Endothelial cell of umbilical vein (primary cell): ENCODE data around the gene TNFAIP8. TPM values are rescaled to one million over a fixed set of nuclear protein-coding genes. Genes with fewer than 3 reads are reported as not detected.

ENCODE experiments used
- BruUV-seq: library from RNA; stranded (reverse); fragments of 400-500 nt; replicated peaks from 2 replicates; lab custom pipeline; 2021; lab: Mats Ljungman, UMichigan
- CTCF ChIA-PET: fragments of 300-600, 350-600 bp; sonication (Branson Sonifier 250); formaldehyde crosslinking; loops from one replicate; lab custom pipeline; 2021; ENCODE audit warnings: antibody characterized with exemption, inconsistent platforms; lab: Charles Lee
- POLR2A ChIA-PET: fragments of 300-600, 350-600 bp; sonication (Branson Sonifier 250); formaldehyde crosslinking; loops from one replicate; lab custom pipeline; 2021; ENCODE audit warnings: antibody characterized with exemption, inconsistent platforms; lab: Charles Lee
- DNase-seq: peaks from one replicate; pipeline ENCODE4 v3.0.0-alpha.2; 2011; ENCODE audit warnings: low read depth, low spot score
- FAIRE-seq: peaks from 2 replicates; lab custom pipeline; 2011; peaks lifted over from hg19 to GRCh38; lab: Jason Lieb, UNC
- H2AFZ ChIP-seq: 2 replicates; pipeline ENCODE4 v1.6.0; 2012; ENCODE audit warnings: low read depth, low read length, control low read depth, inconsistent platforms
- H3K27ac ChIP-seq: 2 replicates; pipeline ENCODE4 v1.5.1; 2011; ENCODE audit warnings: low read depth, mild to moderate bottlenecking, control low read depth, low read length, moderate library complexity; ENCODE audit not compliant: insufficient read depth
- H3K27me3 ChIP-seq, 2 experiments: 2 replicates each; pipeline versions ENCODE4 v1.6.0 to v1.6.1; 2011; ENCODE audit warnings: low read length in 2 of 2, mixed read lengths in 1 of 2; ENCODE audit not compliant: control insufficient read depth in 2 of 2, insufficient read depth in 2 of 2
- H3K36me3 ChIP-seq, 2 experiments: 2 replicates in 1 of 2; 3 replicates in 1 of 2; pipeline ENCODE4 v1.5.1; 2011; ENCODE audit warnings: low read length in 2 of 2, mild to moderate bottlenecking in 1 of 2, moderate library complexity in 1 of 2; ENCODE audit not compliant: control insufficient read depth in 2 of 2, insufficient read depth in 2 of 2; ENCODE audit errors: extremely low read depth in 1 of 2
- H3K4me1 ChIP-seq: 3 replicates; pipeline ENCODE4 v1.5.1; 2011; ENCODE audit warnings: mild to moderate bottlenecking, low read length; ENCODE audit not compliant: control insufficient read depth, insufficient read depth; ENCODE audit errors: extremely low read depth
- H3K4me2 ChIP-seq: 2 replicates; pipeline ENCODE4 v1.6.1; 2011; ENCODE audit warnings: low read length, control low read depth, mixed read lengths; ENCODE audit not compliant: insufficient read depth
- H3K4me3 ChIP-seq, 3 experiments: fragments of 200-600 bp in 1 of 3; sonication (generic), shearing (Covaris generic) in 1 of 3; replicated peaks in 1 of 3; 2 replicates each; pipeline ENCODE4 v1.5.1; 2011 to 2016; ENCODE audit warnings: control low read depth in 3 of 3, low read length in 3 of 3, mild to moderate bottlenecking in 2 of 3, inconsistent platforms in 1 of 3, low read depth in 1 of 3, moderate library complexity in 1 of 3; ENCODE audit not compliant: insufficient read depth in 1 of 3
- H3K79me2 ChIP-seq: 2 replicates; pipeline ENCODE4 v1.6.0; 2012; ENCODE audit warnings: low read length, inconsistent platforms; ENCODE audit not compliant: control insufficient read depth, insufficient read depth
- H3K9ac ChIP-seq: replicated peaks from 2 replicates; pipeline ENCODE3; 2011; ENCODE audit warnings: low read length, control low read depth; ENCODE audit not compliant: insufficient read depth; ENCODE audit errors: extremely low read depth
- H3K9me1 ChIP-seq: replicated peaks from 3 replicates; pipeline ENCODE4 v1.6.0; 2011; ENCODE audit warnings: mild to moderate bottlenecking, low read length; ENCODE audit not compliant: control insufficient read depth, insufficient read depth; ENCODE audit errors: extremely low read depth
- H3K9me3 ChIP-seq: replicated peaks from 2 replicates; pipeline ENCODE4 v1.5.1; 2012; ENCODE audit warnings: low read length, inconsistent platforms; ENCODE audit not compliant: control insufficient read depth, insufficient read depth
- H4K20me1 ChIP-seq: replicated peaks from 2 replicates; pipeline ENCODE3; 2011; ENCODE audit warnings: mild to moderate bottlenecking, low read length; ENCODE audit not compliant: control insufficient read depth, insufficient read depth; ENCODE audit errors: extremely low read depth
- CTCF ChIP-seq, 2 donors: IDR thresholded peaks; 1 replicate in 1 of 2; 2 replicates in 1 of 2; pipeline ENCODE4 v1.5.1; 2011; ENCODE audit warnings: low read length in 2 of 2, mild to moderate bottlenecking in 2 of 2, moderate library complexity in 2 of 2, control low read depth in 1 of 2, inconsistent platforms in 1 of 2, low read depth in 1 of 2; ENCODE audit not compliant: insufficient read depth in 1 of 2; ENCODE audit errors: extremely low read depth in 1 of 2
- EZH2 ChIP-seq: IDR thresholded peaks from 2 replicates; pipeline ENCODE4 v1.6.1; 2012; ENCODE audit warnings: borderline replicate concordance, low read depth, mild to moderate bottlenecking, moderate library complexity, low read length, inconsistent platforms; ENCODE audit not compliant: severe bottlenecking
- FOS ChIP-seq: IDR thresholded peaks from 2 replicates; pipeline ENCODE4 v1.6.1; 2011; ENCODE audit warnings: mild to moderate bottlenecking, low read length, moderate library complexity, borderline replicate concordance; ENCODE audit not compliant: insufficient read depth
- GATA2 ChIP-seq: IDR thresholded peaks from 2 replicates; pipeline ENCODE4 v1.7.0; 2011; ENCODE audit warnings: low read depth, mild to moderate bottlenecking, moderate library complexity, mixed read lengths, low read length; ENCODE audit not compliant: insufficient read length, insufficient read depth
- JUN ChIP-seq: IDR thresholded peaks from 2 replicates; pipeline ENCODE4 v1.6.1; 2011; ENCODE audit warnings: borderline replicate concordance, low read depth; ENCODE audit not compliant: insufficient read length, insufficient read depth
- MAX ChIP-seq: IDR thresholded peaks from 2 replicates; pipeline ENCODE4 v1.6.1; 2011; ENCODE audit not compliant: insufficient read depth, insufficient read length
- MYC ChIP-seq: IDR thresholded peaks from one replicate; pipeline ENCODE4 v1.6.1; 2011; ENCODE audit warnings: mild to moderate bottlenecking, low read depth, low read length
- POLR2A ChIP-seq: IDR thresholded peaks from 2 replicates; pipeline ENCODE4 v1.6.1; 2012; ENCODE audit warnings: low read depth, mild to moderate bottlenecking, control low read depth, low read length
- POLR2AphosphoS5 ChIP-seq: IDR thresholded peaks from 2 replicates; pipeline ENCODE4 v1.6.1; 2012; ENCODE audit warnings: low read depth, mild to moderate bottlenecking, control low read depth, low read length, moderate library complexity; ENCODE audit not compliant: insufficient read depth
- dilution Hi-C: fragments of 300-500 bp; cut with MboI; formaldehyde crosslinking; loops from one replicate; pipeline ENCODE4 v1.15.0; 2019; ENCODE audit warnings: low sequenced_read_pairs; ENCODE audit not compliant: extremely low pct_ligation_motif_present
- intact Hi-C: fragments of 100-400 bp; cut with micrococcal nuclease; formaldehyde crosslinking; loops from one replicate; pipeline ENCODE4 v1.10.0; 2022
- polyA plus RNA-seq, 4 experiments: library from polyadenylated mRNA; depleted of rRNA in 3 of 4; stranded (reverse) in 3 of 4; unstranded in 1 of 4; fragments of >200 nt; gene quantifications; 2 replicates each; pipeline versions ENCODE4 v1.2.1 to v1.2.3, GENCODE V29; 2011 to 2012; ENCODE audit warnings: missing spikeins in 1 of 4
- total RNA-seq: library from RNA; stranded (reverse); gene quantifications from 2 replicates; pipeline ENCODE4 v1.2.3, GENCODE V29; 2021

TNFAIP8 gene
- total and polyA plus RNA-seq, 2 donors (not counting 3 experiments of a cell fraction or from before 2014, with no cell fraction given): 4.7 to 7.4 TPM

- no peaks in the 10 kb centered on the region for H3K36me3 ChIP-seq
- H3K4me3 ChIP-seq: no peak overlapping the region
- BruUV-seq: no TSS peak
- H3K27me3 ChIP-seq: no peaks in the 10 kb centered on the region
- no peaks in the 10 kb centered on the region for H4K20me1 ChIP-seq
- H3K9me3 ChIP-seq: no peaks in the 10 kb centered on the region
- FAIRE-seq: no peak
- H3K27ac ChIP-seq: no peak overlapping the region
- ChIA-PET CTCF (interaction anchor here (1.1 to 1.5 kb wide), 2 partner anchors 21 to 26 kb away, joined by 3 to 4 read pairs; no protein-coding TSS in a partner anchor), POLR2A (no interaction called here)
- H3K4me1 ChIP-seq: peaks cover 10% of the 10 kb centered on the region
- TF ChIP-seq POLR2AphosphoS5 (no peak), GATA2 (no peak), MAX (no peak), MYC (no peak), EZH2 (no peak), POLR2A (no peak), JUN (no peak), CTCF (IDR thresholded peaks at IDR 0.05; ENCODE audit: extremely low read depth in 1 of 2, insufficient read depth in 1 of 2, low read depth in 1 of 2, low read length in 2 of 2) (no peak), FOS (no peak)
- H3K4me2 ChIP-seq: no peak overlapping the region
- DNase-seq: no peak
- dilution Hi-C loops (no loop called here), intact Hi-C loops (no loop called here)
- no peak overlapping the region for H3K9ac ChIP-seq
- no peaks in the 10 kb centered on the region for H3K9me1 ChIP-seq
- H3K79me2 ChIP-seq: no peaks in the 10 kb centered on the region
- H2AFZ ChIP-seq: no peak overlapping the region
Measured at GRCh38 chr5:119385536-119386128, 29.8 kb downstream of the TNFAIP8 start.
